ENCODE data around the gene RIPPLY3.

DNA sequence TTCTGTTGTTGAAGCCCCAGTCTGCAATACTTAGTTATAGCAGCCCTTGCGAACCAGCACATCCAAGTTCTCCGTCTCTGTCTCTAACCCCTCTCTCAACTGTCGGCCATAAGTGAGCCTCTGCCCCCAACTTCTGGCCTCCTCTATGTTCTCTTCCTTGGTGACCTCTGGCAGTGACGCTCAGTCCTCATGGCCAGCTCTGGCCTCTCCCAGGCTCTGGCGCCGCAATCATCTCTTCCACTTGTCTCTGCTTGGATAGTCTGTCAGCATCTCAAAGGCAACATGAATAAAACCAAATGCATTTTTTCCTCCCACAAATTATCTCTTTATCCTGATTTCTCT is 31.7 kb upstream of the RIPPLY3 start:
- TF ChIP-seq, protein P1, sequence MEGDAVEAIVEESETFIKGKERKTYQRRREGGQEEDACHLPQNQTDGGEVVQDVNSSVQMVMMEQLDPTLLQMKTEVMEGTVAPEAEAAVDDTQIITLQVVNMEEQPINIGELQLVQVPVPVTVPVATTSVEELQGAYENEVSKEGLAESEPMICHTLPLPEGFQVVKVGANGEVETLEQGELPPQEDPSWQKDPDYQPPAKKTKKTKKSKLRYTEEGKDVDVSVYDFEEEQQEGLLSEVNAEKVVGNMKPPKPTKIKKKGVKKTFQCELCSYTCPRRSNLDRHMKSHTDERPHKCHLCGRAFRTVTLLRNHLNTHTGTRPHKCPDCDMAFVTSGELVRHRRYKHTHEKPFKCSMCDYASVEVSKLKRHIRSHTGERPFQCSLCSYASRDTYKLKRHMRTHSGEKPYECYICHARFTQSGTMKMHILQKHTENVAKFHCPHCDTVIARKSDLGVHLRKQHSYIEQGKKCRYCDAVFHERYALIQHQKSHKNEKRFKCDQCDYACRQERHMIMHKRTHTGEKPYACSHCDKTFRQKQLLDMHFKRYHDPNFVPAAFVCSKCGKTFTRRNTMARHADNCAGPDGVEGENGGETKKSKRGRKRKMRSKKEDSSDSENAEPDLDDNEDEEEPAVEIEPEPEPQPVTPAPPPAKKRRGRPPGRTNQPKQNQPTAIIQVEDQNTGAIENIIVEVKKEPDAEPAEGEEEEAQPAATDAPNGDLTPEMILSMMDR (IDR thresholded peaks at IDR 0.05) = no peak
- no peak for TF ChIP-seq POLR2A (IDR thresholded peaks at IDR 0.05)

Measured in esophagus squamous epithelium (tissue), 4 donors.